Mesenchymal stem cell (in vitro differentiated cells and primary cell): Measurements from ENCODE around the gene CTSA.
"Not testable (repeated sequence)": the region's sequence is repeated elsewhere in the genome, so short reads cannot be mapped to it uniquely, and the experiment has no call there.

Source experiments
- DNase-seq: peaks from one replicate; pipeline ENCODE4 v3.0.0-alpha.2; 2013
- H2AFZ ChIP-seq: one replicate; pipeline ENCODE4 v1.6.1; 2013; ENCODE audit warnings: low read depth, mild to moderate bottlenecking, control low read depth, inconsistent platforms, low read length, moderate library complexity
- H2AK5ac ChIP-seq: 2 replicates; pipeline ENCODE4 v1.6.1; 2013; ENCODE audit warnings: low read length, moderate library complexity, mild to moderate bottlenecking, inconsistent platforms; ENCODE audit not compliant: severe bottlenecking
- H2BK120ac ChIP-seq: one replicate; pipeline ENCODE4 v1.6.1; 2013; ENCODE audit warnings: low read depth, mild to moderate bottlenecking, inconsistent platforms, low read length, moderate library complexity
- H2BK12ac ChIP-seq, 2 experiments: one replicate each; pipeline ENCODE4 v1.6.1; 2013; ENCODE audit warnings: inconsistent platforms in 2 of 2, low read length in 2 of 2, mild to moderate bottlenecking in 2 of 2, moderate library complexity in 2 of 2, control low read depth in 1 of 2
- H2BK15ac ChIP-seq: one replicate; pipeline ENCODE4 v1.6.1; 2013; ENCODE audit warnings: mild to moderate bottlenecking, low read depth, inconsistent platforms; ENCODE audit not compliant: poor library complexity, severe bottlenecking
- H2BK5ac ChIP-seq: 2 replicates; pipeline ENCODE4 v1.6.1; 2013; ENCODE audit warnings: low read depth, mild to moderate bottlenecking, low read length, control low read depth, inconsistent platforms; ENCODE audit not compliant: poor library complexity, severe bottlenecking
- H3K14ac ChIP-seq, 2 experiments: one replicate each; pipeline ENCODE4 v1.6.1; 2013; ENCODE audit warnings: inconsistent platforms in 2 of 2, low read length in 2 of 2, control low read depth in 1 of 2, mild to moderate bottlenecking in 1 of 2, moderate library complexity in 1 of 2
- H3K18ac ChIP-seq, 2 experiments: one replicate each; pipeline ENCODE4 v1.6.1; 2013; ENCODE audit warnings: inconsistent platforms in 2 of 2, low read length in 2 of 2, control low read depth in 1 of 2, low read depth in 1 of 2, mild to moderate bottlenecking in 1 of 2
- H3K23ac ChIP-seq, 2 experiments: one replicate each; pipeline ENCODE4 v1.6.1; 2013; ENCODE audit warnings: inconsistent platforms in 2 of 2, low read length in 2 of 2, mild to moderate bottlenecking in 2 of 2, moderate library complexity in 2 of 2, control low read depth in 1 of 2
- H3K27ac ChIP-seq: 2 replicates; pipeline ENCODE4 v1.5.1; 2013; ENCODE audit warnings: mild to moderate bottlenecking, moderate library complexity, low read length, control low read depth, inconsistent platforms; ENCODE audit not compliant: poor library complexity, severe bottlenecking
- H3K27me3 ChIP-seq, 2 experiments: 2 replicates each; pipeline versions ENCODE4 v1.6.1 to v1.7.0; 2013; ENCODE audit warnings: low read length in 2 of 2, mild to moderate bottlenecking in 2 of 2, moderate library complexity in 2 of 2, control low read depth in 1 of 2, inconsistent platforms in 1 of 2; ENCODE audit not compliant: control insufficient read depth in 1 of 2, insufficient read depth in 1 of 2
- H3K36me3 ChIP-seq, 2 experiments: 2 replicates each; pipeline versions ENCODE4 v1.6.1 to v1.7.0; 2013; ENCODE audit warnings: low read length in 2 of 2, control low read depth in 1 of 2, inconsistent platforms in 1 of 2, low read depth in 1 of 2, mild to moderate bottlenecking in 1 of 2; ENCODE audit not compliant: insufficient read depth in 2 of 2, control insufficient read depth in 1 of 2
- H3K4ac ChIP-seq, 2 experiments: one replicate each; pipeline ENCODE4 v1.6.1; 2013; ENCODE audit warnings: inconsistent platforms in 2 of 2, low read length in 2 of 2, mild to moderate bottlenecking in 2 of 2, moderate library complexity in 2 of 2, control low read depth in 1 of 2, low read depth in 1 of 2
- H3K4me1 ChIP-seq: 2 replicates; pipeline ENCODE4 v1.6.1; 2013; ENCODE audit warnings: low read depth, low read length, control low read depth; ENCODE audit not compliant: control insufficient read depth, insufficient read depth
- H3K4me2 ChIP-seq: 2 replicates; pipeline ENCODE4 v1.6.1; 2013; ENCODE audit warnings: low read length, mild to moderate bottlenecking, inconsistent platforms; ENCODE audit not compliant: poor library complexity, severe bottlenecking
- H3K4me3 ChIP-seq, 2 experiments: 2 replicates each; pipeline versions ENCODE4 v1.5.1 to v1.7.0; 2013; ENCODE audit warnings: low read length in 2 of 2, mild to moderate bottlenecking in 2 of 2, control low read depth in 1 of 2, low read depth in 1 of 2; ENCODE audit not compliant: insufficient read depth in 1 of 2
- H3K79me1 ChIP-seq: replicated peaks from 2 replicates; pipeline ENCODE4 v1.6.1; 2013; ENCODE audit warnings: mild to moderate bottlenecking, control low read depth, low read length, inconsistent platforms; ENCODE audit not compliant: poor library complexity, severe bottlenecking
- H3K9ac ChIP-seq: 2 replicates; pipeline ENCODE4 v1.7.0; 2013; ENCODE audit warnings: mild to moderate bottlenecking, low read length, moderate library complexity
- H3K9me3 ChIP-seq: 2 replicates; pipeline ENCODE4 v1.7.0; 2013; ENCODE audit warnings: mild to moderate bottlenecking, low read length; ENCODE audit not compliant: control insufficient read depth
- H4K8ac ChIP-seq: one replicate; pipeline ENCODE4 v1.6.1; 2013; ENCODE audit warnings: inconsistent platforms, mild to moderate bottlenecking, low read length, moderate library complexity
- H4K91ac ChIP-seq: one replicate; pipeline ENCODE4 v1.6.1; 2013; ENCODE audit warnings: mild to moderate bottlenecking, low read length, inconsistent platforms
- WGBS: methylation state at CpG from one replicate; pipeline ENCODE4 v1.1.7; 2013; ENCODE audit warnings: mixed read lengths; 5-methylcytosine and 5-hydroxymethylcytosine counted together

The CTSA gene

GRCh38 chr20:45874104-45874481 lies 17.0 kb upstream of the CTSA start:
- H3K36me3 ChIP-seq = peaks cover 13 to 23% of the 10 kb centered on the region in 2 experiments
- WGBS = 93% methylated on average over 10 of the region's 10 CpGs
- not testable (repeated sequence) for H2BK5ac ChIP-seq, H3K18ac ChIP-seq, DNase-seq, H4K8ac ChIP-seq, H2AFZ ChIP-seq, H3K27ac ChIP-seq, H2BK15ac ChIP-seq, H2AK5ac ChIP-seq, H4K91ac ChIP-seq, H2BK12ac ChIP-seq, H3K79me1 ChIP-seq, H3K9ac ChIP-seq, H3K4me3 ChIP-seq, H3K4ac ChIP-seq, H2BK120ac ChIP-seq, H3K14ac ChIP-seq, H3K9me3 ChIP-seq, H3K23ac ChIP-seq, H3K4me1 ChIP-seq, H3K4me2 ChIP-seq, H3K27me3 ChIP-seq

DNA sequence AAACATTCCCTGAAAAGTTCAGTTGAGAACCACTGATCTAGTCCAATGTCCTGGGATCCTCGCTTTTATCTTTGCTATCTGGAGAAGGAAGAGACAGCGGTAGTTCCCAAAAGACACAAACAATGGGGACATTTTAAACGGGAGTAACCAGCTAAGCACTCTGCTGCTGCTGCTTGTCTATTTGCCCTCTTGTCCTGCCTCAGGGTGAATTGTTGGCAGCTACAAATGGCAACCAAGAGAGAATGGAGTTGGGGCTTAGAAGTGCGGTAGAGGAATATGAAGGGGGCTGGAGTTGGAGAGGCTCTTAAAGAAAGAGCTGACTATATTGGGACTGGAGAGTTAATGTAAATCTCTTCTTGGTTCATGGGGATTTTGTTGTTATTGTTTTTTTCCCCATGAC lies 16.6 kb upstream of the CTSA start:
- no peak overlapping the region for H3K18ac ChIP-seq
- no peak for DNase-seq
- H3K4ac ChIP-seq = no peak overlapping the region
- no peak overlapping the region for H2AK5ac ChIP-seq
- peaks cover 13 to 22% of the 10 kb centered on the region in 2 experiments for H3K36me3 ChIP-seq
- H2AFZ ChIP-seq = no peak overlapping the region
- H3K79me1 ChIP-seq = no peaks in the 10 kb centered on the region
- H3K4me3 ChIP-seq = no peak overlapping the region
- no peak overlapping the region for H2BK15ac ChIP-seq
- H3K4me2 ChIP-seq = no peak overlapping the region
- no peak overlapping the region for H2BK12ac ChIP-seq
- H3K4me1 ChIP-seq = no peaks in the 10 kb centered on the region
- H3K14ac ChIP-seq = no peak overlapping the region
- H2BK5ac ChIP-seq = no peak overlapping the region
- H2BK120ac ChIP-seq = no peak overlapping the region
- H4K8ac ChIP-seq = no peak overlapping the region
- H3K27me3 ChIP-seq = no peaks in the 10 kb centered on the region
- H3K9ac ChIP-seq = no peak overlapping the region
- H3K23ac ChIP-seq = no peak overlapping the region
- no peak overlapping the region for H4K91ac ChIP-seq
- 95% methylated on average over 4 of the region's 4 CpGs for WGBS
- no peak overlapping the region for H3K27ac ChIP-seq
- no peaks in the 10 kb centered on the region for H3K9me3 ChIP-seq

GRCh38 chr20:45878076-45878761 lies 12.9 kb upstream of the CTSA start:
- peaks cover 25 to 27% of the 10 kb centered on the region in 2 experiments for H3K36me3 ChIP-seq

GRCh38 chr20:45880988-45881788 lies 9.9 kb upstream of the CTSA start, which contains the start of gene ZSWIM1:
ZSWIM1 (plus strand) TSS chr20:45881227; CDS start chr20:45882593, 1,366 bp downstream.
- Histone ChIP-seq H3K27ac (peak within 1 kb of the TSS; percentile 28), H4K91ac (peak within 1 kb of the TSS; percentile 55), H2AFZ (peak within 1 kb of the TSS; percentile 30), H3K18ac (peak within 1 kb of the TSS; percentile 55 to 91), H2AK5ac (peak within 1 kb of the TSS; percentile 74), H2BK5ac (no peak within 1 kb of the TSS), H3K4me3 (peak within 1 kb of the TSS; percentile 80 to 89), H2BK15ac (peak within 1 kb of the TSS; percentile 12), H3K23ac (no peak within 1 kb of the TSS), H2BK12ac (no peak within 1 kb of the TSS), H2BK120ac (peak within 1 kb of the TSS; percentile 20), H4K8ac (peak within 1 kb of the TSS; percentile 96), H3K79me1 (peaks cover 12% of the 10 kb centered on the region), H3K4me2 (peak within 1 kb of the TSS; percentile 89), H3K27me3 (no peaks in the 10 kb centered on the region), H3K9ac (peak within 1 kb of the TSS; percentile 94), H3K14ac (peak within 1 kb of the TSS in 1 of 2 experiments; percentile 85), H3K9me3 (no peaks in the 10 kb centered on the region), H3K36me3 (peaks cover 35 to 38% of the 10 kb centered on the region in 2 experiments), H3K4me1 (peaks cover 18% of the 10 kb centered on the region), H3K4ac (peak within 1 kb of the TSS; percentile 59 to 80)
- DNase-seq = peak; percentile 99
- 2% methylated on average over 23 of the region's 23 CpGs for WGBS

More at GRCh38 chr20:45878076-45878761, 12.9 kb upstream of the CTSA start:
- Histone ChIP-seq H2BK12ac (no peak overlapping the region), H3K4ac (no peak overlapping the region), H2BK15ac (no peak overlapping the region), H3K79me1 (peaks cover 6% of the 10 kb centered on the region), H3K27ac (no peak overlapping the region), H3K4me2 (no peak overlapping the region), H3K9me3 (no peaks in the 10 kb centered on the region), H2AK5ac (no peak overlapping the region), H3K27me3 (no peaks in the 10 kb centered on the region), H3K9ac (peak overlapping the region; percentile 18), H2BK120ac (no peak overlapping the region), H3K4me3 (no peak overlapping the region), H3K23ac (no peak overlapping the region), H2AFZ (no peak overlapping the region), H4K8ac (no peak overlapping the region), H2BK5ac (no peak overlapping the region), H3K18ac (no peak overlapping the region), H4K91ac (no peak overlapping the region), H3K14ac (no peak overlapping the region), H3K4me1 (peaks cover 6% of the 10 kb centered on the region)
- no peak for DNase-seq
- 88% methylated on average over 13 of the region's 13 CpGs for WGBS
